22Rv1 (cell line): Measurements from ENCODE around the gene SPEM1.

Experiments used
- CTCF ChIP-seq: fragments of 450-650 bp; IDR thresholded peaks from 2 replicates; pipeline ENCODE4 v1.5.1; 2017; ENCODE audit warnings: mild to moderate bottlenecking
- ZFX ChIP-seq: fragments of 450-650 bp; IDR thresholded peaks from 2 replicates; pipeline ENCODE4 v1.6.1; 2017; ENCODE audit warnings: antibody characterized with exemption, borderline replicate concordance

GRCh38 chr17:7370853-7371252 is 49.3 kb upstream of the SPEM1 start:
- TF ChIP-seq CTCF (no peak), ZFX (no peak)
